ENCODE data around the gene DNAJC18. TPM values are rescaled to one million over a fixed set of nuclear protein-coding genes. Genes with fewer than 3 reads are reported as not detected.
A peak's percentile ranks its signal among the peaks of the same experiment; 100 is the strongest.
"Not testable (repeated sequence)": the region's sequence is repeated elsewhere in the genome, so short reads cannot be mapped to it uniquely, and the experiment has no call there.

The DNAJC18 gene
- 6.6 TPM for total RNA-seq

- peak; percentile 84 for DNase-seq
These were observed at the start of gene DNAJC18 for GRCh38 chr5:139439013-139439903. Gene DNAJC18, minus strand, starts transcription at chr5:139439525. Its CDS starts 80 bp downstream, at chr5:139439445.

DNA sequence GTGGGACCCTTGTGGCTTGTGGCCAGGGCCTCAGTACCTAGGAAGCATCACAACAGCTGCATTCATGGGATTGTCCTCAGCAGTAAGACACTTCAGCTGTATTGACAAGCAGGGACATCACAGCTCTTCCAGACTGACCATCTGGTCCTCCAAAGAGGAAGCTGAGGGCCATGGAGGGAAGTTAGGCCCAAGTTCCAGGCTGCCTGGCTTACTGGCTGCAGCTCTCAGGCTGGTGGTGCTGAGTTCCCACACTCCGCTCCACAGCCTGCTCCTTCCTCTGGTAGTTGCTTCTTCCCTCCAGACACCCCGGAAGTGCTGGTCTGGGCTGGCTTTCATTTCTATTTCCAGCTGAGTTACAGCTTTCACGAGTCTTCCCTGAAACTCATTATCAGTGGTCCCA is 48.9 kb upstream of the DNAJC18 start:
- DNase-seq: no peak

DNA sequence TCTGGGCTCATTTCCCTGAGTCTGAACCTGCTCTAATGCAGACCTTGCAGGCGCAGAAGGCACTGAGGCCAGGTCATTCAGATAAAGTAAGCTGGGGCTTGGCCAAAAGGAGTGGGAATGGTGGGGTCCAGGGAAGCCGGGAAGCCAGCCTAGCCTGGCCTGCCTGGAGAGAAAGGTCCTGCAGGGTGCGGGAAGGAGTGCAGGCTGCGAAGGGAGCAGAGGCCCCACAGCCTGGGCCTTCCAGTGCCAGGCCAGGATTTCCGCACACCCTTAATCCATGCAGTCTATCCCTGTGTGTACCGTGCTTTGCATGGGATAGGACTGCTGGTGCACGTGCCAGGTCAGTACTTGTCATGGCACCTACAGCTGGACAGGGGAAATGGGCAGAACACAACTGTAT is 46.9 kb upstream of the DNAJC18 start:
- DNase-seq: no peak

DNA sequence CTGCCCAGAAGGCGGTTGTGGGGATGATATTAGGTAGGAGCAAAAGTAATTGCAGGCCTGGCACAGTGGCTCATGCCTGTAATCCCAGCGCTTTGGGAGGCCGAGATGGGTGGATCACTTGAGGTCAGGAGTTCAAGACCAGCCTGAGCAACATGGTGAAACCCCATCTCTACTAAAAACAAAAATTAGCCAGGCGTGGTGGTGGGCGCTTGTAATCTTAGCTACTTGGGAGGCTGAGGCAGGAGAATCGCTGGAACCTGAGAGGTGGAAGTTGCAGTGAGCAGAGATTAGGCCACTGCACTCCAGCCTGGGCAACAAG is 43.5 kb upstream of the DNAJC18 start:
- DNase-seq: not testable (repeated sequence)

DNA sequence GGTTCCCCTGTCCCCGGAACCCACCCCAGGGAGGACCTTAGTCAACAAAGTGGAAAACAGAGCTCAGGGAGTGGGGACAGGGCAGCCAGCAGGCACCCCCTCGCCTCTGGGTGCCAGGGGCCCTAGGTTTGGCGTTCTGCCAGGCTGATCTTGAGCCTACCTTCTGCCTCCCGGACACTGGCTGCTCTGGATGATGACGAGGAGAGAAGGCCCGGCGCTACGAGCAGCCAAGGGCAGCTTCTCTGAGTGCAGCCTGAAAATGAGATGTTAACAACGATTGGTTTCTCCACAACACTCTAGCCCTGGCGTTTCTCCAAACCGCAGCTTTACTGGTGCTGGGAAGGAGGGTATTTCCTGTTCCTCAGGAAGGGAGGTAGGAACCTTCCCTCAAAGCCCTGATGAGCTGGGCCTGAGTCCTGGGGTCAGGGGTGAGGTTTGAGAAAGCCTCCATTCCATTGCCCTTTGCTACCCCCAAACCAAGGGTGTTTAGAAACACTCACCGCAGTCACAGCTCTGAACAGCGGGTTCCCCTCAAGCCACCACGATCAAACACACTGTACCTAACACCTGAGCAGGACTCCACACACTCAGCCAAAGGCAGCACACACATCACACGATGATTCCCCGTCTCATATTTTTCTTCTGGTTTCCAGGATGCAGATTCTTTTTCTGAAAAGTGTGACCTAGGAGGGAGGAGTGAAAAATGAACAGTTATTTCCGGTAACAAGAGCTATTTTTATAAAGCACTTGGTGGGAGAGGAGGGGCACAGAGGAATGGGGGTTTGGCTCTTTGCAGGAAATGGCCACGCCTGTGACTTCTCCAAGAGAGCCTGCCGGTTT is 42.9 kb upstream of the DNAJC18 start, which contains the start of gene STING1:
TSS of gene STING1 (minus strand) at position 709 of the 840 bp plus-strand sequence. CDS start 1,054 bp downstream, outside the sequence.
- peak; percentile 83 for DNase-seq

DNA sequence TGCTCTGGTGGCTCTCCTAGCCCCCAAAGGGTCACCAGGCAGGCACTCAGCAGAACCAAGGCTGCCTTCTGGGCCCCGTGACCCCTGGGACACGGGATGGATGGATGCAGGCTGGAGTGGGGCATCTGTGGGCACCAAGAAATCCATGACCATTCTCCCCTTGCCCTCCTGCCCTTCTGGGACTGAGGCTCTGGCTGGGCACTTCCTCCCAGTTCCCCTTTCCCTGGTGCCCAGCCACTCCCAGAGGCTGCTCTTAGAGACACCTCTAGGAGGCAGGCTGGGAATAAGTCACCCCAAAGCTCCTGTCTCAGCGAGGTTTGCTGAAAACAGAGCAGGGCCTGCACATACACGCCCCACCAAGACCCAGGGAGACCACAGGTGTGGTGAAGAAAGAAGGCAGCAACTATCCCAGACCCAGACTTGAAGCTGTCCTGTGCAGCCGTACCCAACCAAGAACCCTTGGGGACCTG is 42.3 kb upstream of the DNAJC18 start:
- DNase-seq: no peak

GRCh38 chr5:139481122-139481533 is 41.8 kb upstream of the DNAJC18 start:
- no peak for DNase-seq

DNA sequence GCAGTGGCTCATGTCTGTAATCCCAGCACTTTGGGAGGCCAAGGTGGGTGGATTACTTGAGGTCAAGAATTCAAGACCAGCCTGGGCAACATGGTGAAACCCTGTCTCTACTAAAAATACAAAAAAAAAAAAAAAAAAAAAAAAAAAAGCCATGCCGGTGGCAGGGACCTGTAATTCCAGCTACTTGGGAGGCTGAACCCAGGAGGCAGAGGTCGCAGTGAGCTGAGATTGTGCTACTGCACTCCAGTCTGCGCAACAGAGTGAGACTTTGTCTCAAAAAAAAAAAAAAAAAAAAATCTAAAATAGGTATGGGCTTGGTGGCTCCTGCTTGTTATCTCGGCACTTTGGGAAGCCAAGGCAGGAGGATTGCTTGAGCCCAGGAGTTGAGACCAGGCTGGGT is 40.4 kb upstream of the DNAJC18 start:
- not testable (repeated sequence) for DNase-seq

GRCh38 chr5:139478657-139479423 is 39.5 kb upstream of the DNAJC18 start:
- DNase-seq: not testable (repeated sequence)

- no peak for DNase-seq
These were observed 36.7 kb upstream of the DNAJC18 start for GRCh38 chr5:139475865-139476617.

DNA sequence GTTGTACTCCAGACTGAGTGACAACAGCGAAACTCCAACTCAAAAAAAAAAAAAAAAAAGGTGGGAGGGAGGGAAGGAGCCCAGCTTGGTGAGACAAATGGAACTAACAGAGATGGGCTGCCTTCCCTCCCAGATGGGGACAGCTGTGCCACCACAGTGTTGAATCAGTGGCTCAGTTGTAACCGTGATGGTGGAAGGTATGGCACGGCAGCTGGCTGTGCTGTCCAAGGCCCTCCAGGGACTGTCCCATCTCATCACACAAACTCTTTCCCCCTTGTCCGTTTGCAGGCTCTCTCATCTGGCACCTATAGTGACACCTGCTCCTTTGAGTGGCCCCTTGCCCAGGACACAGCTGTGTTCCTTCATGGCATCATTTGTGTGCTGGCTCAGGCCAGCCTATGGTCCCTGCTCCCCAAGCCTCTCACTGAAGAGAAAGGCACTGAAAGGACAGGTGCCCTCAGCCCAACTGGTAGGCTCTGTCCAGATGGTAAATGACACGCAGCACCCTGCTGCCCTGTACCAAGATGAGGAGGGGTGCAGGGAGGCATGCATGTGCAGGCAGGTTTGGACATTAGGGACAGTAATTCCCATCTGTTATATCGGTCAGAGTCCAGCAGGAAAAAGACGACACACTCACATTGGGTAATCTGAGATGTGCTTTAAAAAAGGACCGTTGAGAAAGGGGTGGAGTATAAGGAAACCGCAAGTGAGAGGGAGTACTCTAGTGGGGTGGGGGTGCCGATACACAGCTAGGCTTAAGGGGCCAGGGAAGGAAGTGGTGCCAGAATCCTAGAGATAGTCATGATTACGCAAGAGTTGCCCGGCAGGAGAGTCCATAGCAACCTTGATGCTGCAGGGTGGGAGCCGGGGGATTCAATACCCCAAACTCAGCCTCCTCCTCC is 35.8 kb upstream of the DNAJC18 start:
- DNase-seq: no peak

GRCh38 chr5:139473565-139473964 is 34.2 kb upstream of the DNAJC18 start:
- peak; percentile 26 for DNase-seq

DNA sequence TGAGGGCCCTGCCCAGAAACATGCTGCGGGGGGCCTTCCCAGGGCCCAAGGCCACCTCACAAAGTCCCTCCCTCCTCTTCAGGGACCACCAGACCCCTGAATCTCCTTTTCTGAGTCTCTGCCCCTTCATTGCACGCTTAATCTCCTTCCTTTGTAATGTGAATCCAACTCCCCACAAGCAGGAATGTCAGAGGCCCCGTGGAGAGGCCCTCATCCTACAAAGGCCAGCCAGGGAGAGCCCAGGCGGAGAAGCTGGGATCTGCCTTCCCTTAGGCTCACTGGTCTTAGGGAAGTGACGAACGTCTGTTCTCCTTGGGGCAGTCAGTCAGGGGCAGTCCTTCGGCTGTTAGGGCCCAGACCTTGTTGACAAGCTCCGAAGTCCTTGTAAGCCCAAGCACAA is 33.8 kb upstream of the DNAJC18 start:
- no peak for DNase-seq

- DNase-seq: no peak
These were observed 33.2 kb upstream of the DNAJC18 start for GRCh38 chr5:139472386-139473030.

- DNase-seq: no peak
These were observed 31.5 kb upstream of the DNAJC18 start, which contains the start of gene SMIM33 for GRCh38 chr5:139470821-139471300. Gene SMIM33, plus strand, starts transcription at chr5:139471004. Its CDS starts 118 bp downstream, at chr5:139471122.

DNA sequence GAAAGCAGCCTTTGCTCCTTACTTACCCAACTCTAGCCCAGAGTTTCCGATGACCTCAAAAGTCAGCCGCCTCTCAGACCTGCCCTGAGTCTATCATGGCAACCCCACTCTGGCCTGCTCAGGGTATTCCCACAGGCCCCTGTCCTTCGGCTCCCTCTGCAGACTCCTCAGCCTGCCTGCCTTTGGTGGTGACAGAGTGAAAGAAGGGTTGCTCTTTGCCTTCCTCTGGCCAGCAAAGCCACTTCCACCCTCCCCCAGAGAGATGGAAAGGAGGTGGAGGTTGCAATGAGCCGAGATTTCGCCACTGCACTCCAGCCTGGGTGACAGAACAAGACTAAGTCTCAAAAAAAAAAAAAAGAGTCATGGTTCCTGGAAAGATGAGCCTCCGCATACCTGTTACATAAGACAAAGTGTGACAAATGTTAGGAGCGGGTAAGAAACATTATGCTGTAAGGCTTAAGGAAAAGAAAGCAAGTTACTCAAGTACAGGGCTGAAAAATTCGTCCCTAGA is 29.2 kb upstream of the DNAJC18 start:
- no peak for DNase-seq

- no peak for DNase-seq
These were observed 23.4 kb upstream of the DNAJC18 start, which contains the start of gene ECSCR for GRCh38 chr5:139462586-139463276. Gene ECSCR, minus strand, starts transcription at chr5:139462743. Its CDS starts 73 bp downstream, at chr5:139462670.

GRCh38 chr5:139461698-139462097 is 22.4 kb upstream of the DNAJC18 start:
- no peak for DNase-seq

GRCh38 chr5:139461176-139461575 is 21.9 kb upstream of the DNAJC18 start:
- DNase-seq: no peak
